Adrenal gland (tissue), 12 donors: Measurements from ENCODE around the gene ZNF816. TPM values are rescaled to one million over a fixed set of nuclear protein-coding genes. Genes with fewer than 3 reads are reported as not detected.

Source experiments
- DNase-seq, 7 donors: peaks; one replicate each; pipeline ENCODE4 v3.0.0-alpha.2; 2019 to 2020
- H3K27ac ChIP-seq, 5 donors: fragments of 200-600 bp; sonication (generic) in 4 of 5; 1 replicate in 3 of 5; 2 replicates in 2 of 5; pipeline versions ENCODE4 v1.5.1 to v1.8.0; 2016 to 2020; ENCODE audit warnings: mild to moderate bottlenecking in 1 of 5
- H3K27me3 ChIP-seq: fragments of 200-600 bp; 2 replicates; pipeline ENCODE4 v1.8.0; 2021
- H3K36me3 ChIP-seq, 2 donors: fragments of 200-600 bp; replicated peaks in 1 of 2; 1 replicate in 1 of 2; 2 replicates in 1 of 2; pipeline versions ENCODE4 v1.5.1 to v1.8.0; 2018 to 2022
- H3K4me1 ChIP-seq, 2 donors: fragments of 200-600 bp; replicated peaks in 1 of 2; 1 replicate in 1 of 2; 2 replicates in 1 of 2; pipeline versions ENCODE4 v1.5.1 to v1.8.0; 2018 to 2021
- H3K4me3 ChIP-seq, 4 donors: fragments of 200-600 bp; sonication (generic) in 3 of 4; one replicate each; pipeline ENCODE4 v1.5.1; 2016 to 2018
- H3K9me3 ChIP-seq, 3 donors: fragments of 200-600 bp; sonication (generic) in 1 of 3; replicated peaks in 1 of 3; 1 replicate in 2 of 3; 2 replicates in 1 of 3; pipeline versions ENCODE4 v1.5.1 to v1.8.0; 2016 to 2021
- POLR2A ChIP-seq, 2 donors: fragments of 450-650 bp; IDR thresholded peaks; one replicate each; pipeline ENCODE4 v1.6.1; 2017; ENCODE audit warnings: antibody characterized with exemption in 2 of 2, mild to moderate bottlenecking in 2 of 2, moderate library complexity in 1 of 2
- WGBS, 4 donors: extraction: QIAGEN DNeasy Blood & Tissue Kit in 2 of 4; methylation state at CpG; one replicate each; pipeline versions ENCODE4 v1.1.5 to v1.1.7; 2013 to 2017; 5-methylcytosine and 5-hydroxymethylcytosine counted together
- intact Hi-C, 2 donors: fragments of 100-400 bp; cut with DNase I; formaldehyde crosslinking; loops; one replicate each; pipeline versions ENCODE4 v1.14.1 to v1.15.0; 2022 to 2023
- polyA plus RNA-seq, 3 donors: library from polyadenylated mRNA; stranded (reverse); fragments of 200-250 nt in 2 of 3; fragments of 350-450 nt in 1 of 3; fragmentation: Illumina TruSeq in 1 of 3; extraction: RNeasy Lipid Tissue Mini Kit (QIAGEN cat#74804) in 1 of 3; gene quantifications; one replicate each; pipeline ENCODE4 v1.2.3, GENCODE V29; 2013 to 2014
- total RNA-seq, 9 donors: library from RNA; depleted of rRNA in 4 of 9; stranded (reverse); fragments of >200 nt in 4 of 9; fragments of 120-200 nt in 1 of 9; fragmentation: NEBNext Ultra II Directional in 1 of 9; extraction: Animal tissue kit (Norgen Biotek cat#: 25700) in 1 of 9; gene quantifications; one replicate each; pipeline versions ENCODE4 v1.1.0 to v1.2.4, GENCODE V29; 2013 to 2023
- TF ChIP-seq, protein P1 (sequence below), 6 experiments: fragments of 450-650 bp in 4 of 6; fragments of 200-600 bp in 2 of 6; sonication (generic) in 1 of 6; IDR thresholded peaks; 1 replicate in 5 of 6; 2 replicates in 1 of 6; pipeline versions ENCODE4 v1.5.1 to v1.8.0; 2016 to 2021; ENCODE audit warnings: antibody characterized with exemption in 6 of 6, mild to moderate bottlenecking in 2 of 6, moderate library complexity in 1 of 6
- donor health status: healthy with polysubstance abuse.
- donor health status: Bipolar disorder and iron deficiency.
- donor health status: DM: yes; HTN: yes; CAD: no.
- donor health status: DM: no; HTN: no; CAD: no.
- donor health status: DM: no; HTN: no; CAD: no.
- donor health status: DM: yes; HTN: yes; CAD: no.

The ZNF816 gene
- total and polyA plus RNA-seq, 12 donors = 2.3 to 29.3 (median 11.4) TPM

DNA sequence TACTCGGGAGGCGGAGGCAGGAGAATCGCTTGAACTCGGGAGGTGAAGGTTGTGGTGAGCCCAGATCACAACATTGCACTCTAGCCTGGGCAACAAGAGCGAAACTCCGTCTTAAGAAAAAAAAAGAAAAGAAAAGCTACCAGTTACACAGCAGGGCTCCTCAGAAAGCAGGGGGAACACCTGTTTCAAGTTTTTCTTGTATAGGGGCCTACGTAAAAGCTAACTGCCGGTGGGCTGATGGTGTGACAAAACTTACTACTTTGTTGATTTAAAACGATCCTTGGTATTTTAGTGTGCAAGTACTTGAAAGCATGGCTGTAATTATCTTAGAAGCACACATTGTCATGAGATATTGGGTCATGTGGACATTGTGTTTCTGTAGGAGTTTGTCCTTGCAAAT lies 35.3 kb upstream of the ZNF816 start:
- no peak for TF ChIP-seq POLR2A (IDR thresholded peaks at IDR 0.05)
- TF ChIP-seq, protein P1, sequence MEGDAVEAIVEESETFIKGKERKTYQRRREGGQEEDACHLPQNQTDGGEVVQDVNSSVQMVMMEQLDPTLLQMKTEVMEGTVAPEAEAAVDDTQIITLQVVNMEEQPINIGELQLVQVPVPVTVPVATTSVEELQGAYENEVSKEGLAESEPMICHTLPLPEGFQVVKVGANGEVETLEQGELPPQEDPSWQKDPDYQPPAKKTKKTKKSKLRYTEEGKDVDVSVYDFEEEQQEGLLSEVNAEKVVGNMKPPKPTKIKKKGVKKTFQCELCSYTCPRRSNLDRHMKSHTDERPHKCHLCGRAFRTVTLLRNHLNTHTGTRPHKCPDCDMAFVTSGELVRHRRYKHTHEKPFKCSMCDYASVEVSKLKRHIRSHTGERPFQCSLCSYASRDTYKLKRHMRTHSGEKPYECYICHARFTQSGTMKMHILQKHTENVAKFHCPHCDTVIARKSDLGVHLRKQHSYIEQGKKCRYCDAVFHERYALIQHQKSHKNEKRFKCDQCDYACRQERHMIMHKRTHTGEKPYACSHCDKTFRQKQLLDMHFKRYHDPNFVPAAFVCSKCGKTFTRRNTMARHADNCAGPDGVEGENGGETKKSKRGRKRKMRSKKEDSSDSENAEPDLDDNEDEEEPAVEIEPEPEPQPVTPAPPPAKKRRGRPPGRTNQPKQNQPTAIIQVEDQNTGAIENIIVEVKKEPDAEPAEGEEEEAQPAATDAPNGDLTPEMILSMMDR (IDR thresholded peaks at IDR 0.05) = no peak
- 65 to 80% (median 73%) methylated on average over 9 of the region's 9 CpGs for WGBS, 4 donors
- Histone ChIP-seq H3K27ac (no peak overlapping the region), H3K27me3 (no peaks in the 10 kb centered on the region), H3K36me3 (no peaks in the 10 kb centered on the region), H3K4me1 (peaks cover under 1 to 4% of the 10 kb centered on the region in 2 donors), H3K9me3 (no peaks in the 10 kb centered on the region), H3K4me3 (no peak overlapping the region)
- DNase-seq = no peak
- intact Hi-C loops = no loop called here

DNA sequence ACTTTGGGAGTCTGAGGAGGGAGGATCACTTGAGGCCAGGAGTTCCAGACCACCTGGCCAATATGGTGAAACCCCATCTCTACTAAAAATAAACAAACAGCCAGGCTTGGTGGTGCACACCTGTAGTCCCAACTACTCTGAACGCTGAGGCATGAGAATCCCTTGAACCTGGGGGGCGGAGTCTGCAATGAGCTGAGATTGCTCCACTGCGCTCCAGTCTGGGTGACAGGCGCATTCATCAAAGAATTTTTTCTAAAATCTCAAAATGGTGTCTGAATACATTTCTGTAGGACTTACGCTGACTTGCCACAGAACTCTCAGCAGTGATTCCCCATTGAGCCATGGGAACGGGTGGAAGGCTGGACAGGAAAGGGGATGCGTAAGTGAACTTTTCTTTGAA lies 33.0 kb upstream of the ZNF816 start:
- TF ChIP-seq, protein P1 (IDR thresholded peaks at IDR 0.05) = no peak
- TF ChIP-seq POLR2A (IDR thresholded peaks at IDR 0.05) = no peak
- intact Hi-C loops = no loop called here
- Histone ChIP-seq H3K27me3 (no peaks in the 10 kb centered on the region), H3K9me3 (no peaks in the 10 kb centered on the region), H3K4me3 (no peak overlapping the region), H3K4me1 (peaks cover 9 to 11% of the 10 kb centered on the region in 2 donors), H3K36me3 (no peaks in the 10 kb centered on the region), H3K27ac (no peak overlapping the region)
- 89 to 95% (median 91%) methylated on average over 6 to 7 of the region's 7 CpGs for WGBS, 4 donors
- DNase-seq = no peak

DNA sequence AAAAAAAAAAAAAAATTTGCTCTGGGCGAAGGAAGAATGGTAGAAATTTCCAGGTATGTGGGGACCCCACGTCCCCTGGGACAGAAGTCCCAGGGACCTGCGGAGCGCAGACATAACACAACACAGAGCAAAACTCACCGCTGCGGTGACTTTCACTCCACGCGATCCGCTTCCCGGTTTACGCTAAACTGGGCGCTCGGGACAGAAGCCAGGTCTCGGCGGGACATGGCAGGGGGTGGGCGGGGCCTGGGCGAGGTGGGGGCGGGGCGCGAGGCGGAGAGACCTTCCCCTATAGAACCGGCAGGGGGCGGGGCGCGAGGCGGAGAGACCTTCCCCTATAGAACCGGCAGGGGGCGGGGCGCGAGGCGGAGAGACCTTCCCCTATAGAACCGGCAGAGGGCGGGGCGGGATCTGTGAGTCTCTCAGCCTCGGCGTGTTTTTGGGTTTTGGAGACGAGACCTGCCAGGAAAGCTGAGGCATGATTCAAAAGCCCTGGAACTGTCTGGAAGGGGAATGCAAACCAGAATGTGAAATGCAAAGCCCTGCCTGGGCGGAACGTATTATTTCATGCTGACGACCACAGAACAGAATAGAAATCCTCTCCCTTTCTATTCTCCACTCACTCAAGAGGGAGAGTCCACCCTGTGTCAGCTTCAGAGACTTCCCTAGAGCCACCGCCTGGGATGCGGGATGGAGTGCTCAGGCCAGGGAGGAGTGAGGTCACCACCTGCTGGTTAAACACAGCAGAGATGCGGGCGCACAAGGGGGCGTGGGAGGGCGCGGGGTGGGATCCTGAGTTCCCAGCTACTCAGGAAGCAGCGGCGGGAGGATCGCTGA lies 30.9 kb upstream of the ZNF816 start:
- no peaks in the 10 kb centered on the region for H3K9me3 ChIP-seq
- peak in 1 of 2 donors; percentile 17 for TF ChIP-seq POLR2A (IDR thresholded peaks at IDR 0.05)
- TF ChIP-seq, protein P1 (IDR thresholded peaks at IDR 0.05) = peak; percentile 22 to 50 (median 44)
- DNase-seq = peak; percentile 69 to 91 (median 79)
- no peaks in the 10 kb centered on the region for H3K27me3 ChIP-seq
- peak overlapping the region in 2 of 4 donors; percentile 38 to 42 for H3K4me3 ChIP-seq
- H3K4me1 ChIP-seq = peaks cover 9 to 11% of the 10 kb centered on the region in 2 donors
- H3K27ac ChIP-seq = peak overlapping the region in 3 of 5 donors; percentile 52 to 80 (median 56)
- H3K36me3 ChIP-seq = no peaks in the 10 kb centered on the region
- WGBS, 4 donors = 1 to 2% (median 2%) methylated on average over 24 to 50 of the region's 50 CpGs
- intact Hi-C loops = no loop called here

DNA sequence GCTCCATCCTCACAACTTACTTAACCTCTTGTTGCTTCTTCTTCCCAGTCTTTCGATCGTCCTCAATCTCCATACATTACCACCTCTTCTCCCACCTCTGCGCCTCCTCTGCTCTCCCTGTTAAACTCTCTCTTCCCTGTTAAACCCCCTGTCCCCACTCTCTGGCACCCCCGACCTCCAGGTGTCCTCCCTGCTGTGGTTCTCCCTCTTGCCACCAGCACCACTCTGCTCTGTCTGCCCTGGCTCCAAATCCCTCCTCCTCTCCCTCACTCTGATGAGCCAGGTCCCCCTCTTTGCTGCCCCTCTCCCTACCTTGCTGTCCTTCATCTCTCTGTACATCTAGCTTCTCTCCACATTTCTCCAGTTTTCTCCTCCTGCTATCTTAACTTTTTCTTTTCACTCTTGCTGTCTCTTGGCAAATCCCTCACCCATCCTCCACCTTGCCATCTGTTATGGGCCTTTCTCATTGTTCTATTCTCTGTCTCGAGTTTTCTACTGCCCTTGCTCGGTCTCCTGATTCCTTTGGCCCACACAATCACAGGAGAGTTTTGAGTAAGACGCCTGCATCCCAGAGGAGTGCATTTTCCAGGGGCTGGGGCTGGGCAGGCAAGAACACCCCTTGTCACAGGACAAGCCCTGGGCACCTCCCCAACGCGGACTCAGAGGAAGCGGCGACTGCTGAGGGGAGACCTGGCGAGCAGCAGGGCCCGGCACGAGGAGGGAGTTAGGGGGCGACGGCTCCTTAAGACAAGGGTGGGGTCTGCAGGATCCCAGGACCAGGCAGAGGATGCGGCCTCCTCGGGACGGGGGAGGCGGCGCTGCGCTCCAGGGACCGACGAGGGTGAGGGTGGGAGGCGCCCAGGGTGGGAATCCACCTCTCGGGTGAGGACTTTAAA lies 29.7 kb upstream of the ZNF816 start:
- intact Hi-C loops = no loop called here
- WGBS, 4 donors = 27 to 37% (median 30%) methylated on average over 17 to 26 of the region's 26 CpGs
- Histone ChIP-seq H3K4me1 (peaks cover 9 to 11% of the 10 kb centered on the region in 2 donors), H3K4me3 (peak overlapping the region in 2 of 4 donors; percentile 38 to 42), H3K36me3 (no peaks in the 10 kb centered on the region), H3K27ac (peak overlapping the region in 1 of 5 donors; percentile 52), H3K9me3 (no peaks in the 10 kb centered on the region), H3K27me3 (no peaks in the 10 kb centered on the region)
- peak in 3 of 7 donors; percentile 21 to 29 (median 26) for DNase-seq
- TF ChIP-seq, protein P1 (IDR thresholded peaks at IDR 0.05) = no peak
- no peak for TF ChIP-seq POLR2A (IDR thresholded peaks at IDR 0.05)
